ENCODE data around the gene ITGA6.

Gene ITGA6

GRCh38 chr2:172427256-172427989, at the start of gene ITGA6:
Gene ITGA6 (plus strand): TSS chr2:172427586.
- peak; percentile 57 to 73 for DNase-seq (ENCODE audit: low read depth in 1 of 2, low spot score in 1 of 2)

DNA sequence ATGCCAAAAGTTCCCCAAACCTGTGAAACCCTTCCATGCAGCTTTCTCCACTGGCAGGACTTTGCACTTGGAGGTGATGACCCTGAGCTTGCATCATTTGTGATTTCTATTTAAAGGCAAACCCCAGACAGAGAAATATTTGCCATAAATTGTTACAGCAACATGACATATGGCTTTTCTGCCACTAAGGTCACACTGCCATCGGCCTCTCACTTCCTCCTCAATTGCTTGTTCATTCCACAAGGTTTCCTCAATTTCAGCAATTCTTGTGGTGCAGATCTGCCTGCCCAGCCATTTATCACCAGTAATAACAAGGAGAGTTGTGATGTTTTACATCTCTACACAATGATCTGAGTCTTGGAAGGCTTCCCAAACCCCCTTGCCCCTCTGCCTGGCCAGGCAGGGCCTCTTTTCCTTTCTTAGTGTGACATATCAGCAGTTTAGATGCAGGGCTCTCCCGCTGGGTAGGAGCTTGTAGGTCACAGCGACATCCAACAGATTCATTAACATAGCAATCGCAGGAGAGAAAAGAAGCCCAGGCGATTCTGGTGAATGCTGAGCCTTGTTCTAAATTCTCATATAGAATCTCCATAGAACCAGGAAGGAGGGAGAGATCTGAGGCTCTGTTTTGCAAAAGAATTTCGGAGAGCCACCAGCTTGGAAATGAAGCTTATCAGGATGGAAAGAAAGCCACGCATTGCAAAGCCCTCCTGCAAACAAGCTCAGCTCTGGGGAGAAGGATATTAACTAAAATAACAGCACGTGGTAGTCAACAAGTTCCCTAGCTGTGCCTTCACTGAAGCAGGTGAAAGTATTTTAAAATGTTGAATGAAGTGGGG, 46.7 kb upstream of the ITGA6 start:
- no peak for DNase-seq (ENCODE audit: low read depth in 1 of 2, low spot score in 1 of 2)

DNA sequence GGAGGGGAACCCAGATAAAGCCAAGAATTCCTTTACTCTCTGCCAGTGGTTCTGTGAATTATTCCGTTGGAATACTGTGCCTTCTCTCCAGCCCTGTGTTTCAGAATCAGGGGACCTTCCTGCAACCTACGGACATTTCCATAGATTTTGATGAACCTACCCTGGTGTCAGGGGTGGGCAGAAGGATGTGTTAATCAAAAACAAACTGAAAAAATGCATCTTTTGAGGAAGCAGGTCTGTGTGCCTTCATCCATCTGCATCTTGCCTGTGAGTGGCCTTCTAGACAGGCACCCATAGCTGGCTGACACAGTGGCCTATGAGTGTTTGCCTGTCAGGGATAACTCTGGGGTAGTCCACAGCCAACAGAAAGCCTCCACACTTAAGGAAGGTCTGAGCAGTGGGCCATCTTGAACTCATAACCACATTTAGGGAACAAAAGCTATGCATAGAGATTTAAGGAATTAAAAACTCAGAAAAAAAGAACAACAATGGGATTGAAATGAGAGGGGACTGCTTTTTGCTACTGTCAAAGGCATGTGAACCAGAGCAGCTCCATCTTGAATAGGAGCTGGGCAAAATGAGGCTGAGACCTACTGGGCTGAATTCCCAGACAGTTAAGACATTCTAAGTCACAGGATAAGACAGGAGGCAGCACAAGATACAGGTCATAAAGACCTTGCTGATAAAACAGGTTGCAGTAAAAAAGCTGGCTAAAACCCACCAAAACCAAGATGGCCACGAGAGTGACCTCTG, 45.9 kb upstream of the ITGA6 start:
- DNase-seq (ENCODE audit: low read depth in 1 of 2, low spot score in 1 of 2) = no peak

DNA sequence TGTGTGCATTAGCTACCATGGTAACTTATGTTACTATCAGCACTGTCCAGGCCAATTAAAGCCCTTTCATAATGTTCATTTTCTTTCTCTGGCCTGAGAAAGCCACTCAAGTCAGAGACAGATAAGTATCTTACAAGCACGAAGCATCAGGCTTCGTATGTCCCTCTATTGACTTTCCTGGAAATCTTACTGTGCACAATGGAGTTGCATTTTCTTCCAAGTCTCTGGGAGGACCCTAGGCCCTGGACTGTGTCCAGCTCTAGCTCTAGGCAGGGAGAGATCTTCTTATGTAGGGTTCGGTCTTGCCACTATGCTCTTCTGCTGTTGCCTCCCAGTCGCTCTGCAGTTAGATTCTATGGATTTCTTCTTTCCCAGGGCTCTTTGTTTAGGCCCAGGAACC, 40.0 kb upstream of the ITGA6 start:
- no peak for DNase-seq (ENCODE audit: low read depth in 1 of 2, low spot score in 1 of 2)

- DNase-seq (ENCODE audit: low read depth in 1 of 2, low spot score in 1 of 2) = no peak
These were observed 37.6 kb upstream of the ITGA6 start for GRCh38 chr2:172389685-172390339.

DNA sequence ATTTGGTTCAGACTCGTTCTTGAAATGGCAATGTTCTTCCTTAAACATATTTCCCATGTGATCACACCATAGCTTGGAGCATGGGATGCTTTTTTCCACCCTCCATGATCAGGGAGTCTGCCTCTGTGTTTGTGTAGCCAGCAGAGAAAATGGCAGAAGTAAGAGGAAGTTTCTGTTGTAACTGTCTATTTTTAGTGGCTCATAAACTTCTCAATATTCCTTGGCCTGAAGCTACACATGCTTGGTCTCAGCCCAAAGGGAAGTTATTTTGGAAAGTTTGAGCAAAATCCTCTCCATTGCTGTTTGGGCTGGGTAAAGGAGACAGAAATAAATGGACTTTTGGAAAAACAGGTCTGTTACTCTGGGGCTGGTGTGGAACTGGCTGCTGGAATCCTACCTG, 33.4 kb upstream of the ITGA6 start:
- no peak for DNase-seq (ENCODE audit: low read depth in 1 of 2, low spot score in 1 of 2)

- no peak for DNase-seq (ENCODE audit: low read depth in 1 of 2, low spot score in 1 of 2)
These were observed 31.9 kb upstream of the ITGA6 start for GRCh38 chr2:172395503-172395902.

- DNase-seq (ENCODE audit: low read depth in 1 of 2, low spot score in 1 of 2) = no peak
These were observed 30.1 kb upstream of the ITGA6 start for GRCh38 chr2:172397148-172397834.

GRCh38 chr2:172398440-172398839, 28.9 kb upstream of the ITGA6 start:
- no peak for DNase-seq (ENCODE audit: low read depth in 1 of 2, low spot score in 1 of 2)

DNA sequence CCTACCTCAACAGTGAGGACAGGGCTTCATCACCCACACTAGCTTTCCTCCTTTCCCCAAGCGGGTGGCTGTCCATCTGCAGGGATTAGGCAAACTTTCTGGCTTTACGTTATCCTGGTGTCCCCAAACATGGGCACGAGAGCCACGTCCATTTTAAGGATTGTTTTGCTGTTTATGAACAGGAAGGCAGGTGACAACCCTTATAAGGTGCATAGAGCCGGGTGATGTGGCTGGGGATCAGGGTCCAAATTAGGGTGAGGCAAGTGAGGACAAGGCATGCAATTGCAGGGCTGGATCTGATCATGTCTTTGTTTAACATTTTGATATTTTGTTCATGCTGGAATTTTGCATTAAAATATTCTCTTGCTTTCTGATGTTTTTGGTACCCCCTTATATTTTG, 27.6 kb upstream of the ITGA6 start:
- DNase-seq (ENCODE audit: low read depth in 1 of 2, low spot score in 1 of 2) = no peak

DNA sequence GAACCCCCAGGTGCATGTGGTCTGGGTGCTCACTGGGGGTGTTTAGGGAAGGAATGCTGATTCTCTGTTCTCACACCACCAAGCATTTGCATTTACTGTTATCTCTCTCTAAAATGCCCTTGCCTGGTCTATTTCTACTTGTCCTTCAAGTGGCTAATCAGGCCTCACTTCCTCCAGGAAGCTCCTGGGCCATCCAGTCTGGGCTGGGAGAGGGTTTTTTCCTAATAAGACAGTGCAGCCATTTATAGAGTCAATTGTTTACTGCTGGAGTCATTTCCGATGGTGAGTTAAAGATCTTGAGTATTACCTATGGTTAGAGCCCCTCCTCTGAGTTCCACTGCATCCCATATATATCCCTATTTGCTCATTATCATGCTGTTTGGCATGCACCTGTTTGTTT, 25.2 kb upstream of the ITGA6 start:
- no peak for DNase-seq (ENCODE audit: low read depth in 1 of 2, low spot score in 1 of 2)

- DNase-seq (ENCODE audit: low read depth in 1 of 2, low spot score in 1 of 2) = no peak
These were observed 24.0 kb upstream of the ITGA6 start for GRCh38 chr2:172403402-172403801.

DNA sequence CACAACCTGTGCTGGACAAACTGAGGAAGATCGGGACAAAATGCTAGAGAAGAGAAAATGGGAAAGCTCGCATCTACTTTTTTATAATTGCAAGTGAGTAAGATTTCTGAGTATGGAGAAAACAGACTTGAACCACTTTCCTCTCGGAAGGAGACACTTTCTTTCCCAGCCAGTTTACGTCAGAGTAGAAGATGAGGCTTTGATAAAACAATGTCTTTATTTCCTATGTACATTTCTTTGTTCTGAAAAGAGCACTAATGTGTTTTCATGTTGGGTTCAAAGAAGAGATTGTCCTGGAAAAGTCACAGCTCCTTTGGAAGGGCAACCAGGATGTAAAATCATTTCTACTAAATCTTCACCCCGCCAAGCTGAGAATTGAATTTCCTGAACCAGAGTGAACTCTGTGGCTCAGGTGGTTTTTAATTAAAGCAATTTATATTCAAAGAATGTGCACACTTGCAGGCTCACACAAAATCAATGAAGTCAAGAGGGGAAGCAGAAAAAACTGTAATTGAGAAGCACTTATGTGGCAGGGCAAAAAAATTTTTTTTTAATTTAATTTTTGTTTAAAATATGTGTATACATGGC, 23.4 kb upstream of the ITGA6 start:
- no peak for DNase-seq (ENCODE audit: low read depth in 1 of 2, low spot score in 1 of 2)

GRCh38 chr2:172404824-172405223, 22.6 kb upstream of the ITGA6 start:
- DNase-seq (ENCODE audit: low read depth in 1 of 2, low spot score in 1 of 2) = no peak

GRCh38 chr2:172405673-172406072, 21.7 kb upstream of the ITGA6 start:
- DNase-seq (ENCODE audit: low read depth in 1 of 2, low spot score in 1 of 2) = no peak

DNA sequence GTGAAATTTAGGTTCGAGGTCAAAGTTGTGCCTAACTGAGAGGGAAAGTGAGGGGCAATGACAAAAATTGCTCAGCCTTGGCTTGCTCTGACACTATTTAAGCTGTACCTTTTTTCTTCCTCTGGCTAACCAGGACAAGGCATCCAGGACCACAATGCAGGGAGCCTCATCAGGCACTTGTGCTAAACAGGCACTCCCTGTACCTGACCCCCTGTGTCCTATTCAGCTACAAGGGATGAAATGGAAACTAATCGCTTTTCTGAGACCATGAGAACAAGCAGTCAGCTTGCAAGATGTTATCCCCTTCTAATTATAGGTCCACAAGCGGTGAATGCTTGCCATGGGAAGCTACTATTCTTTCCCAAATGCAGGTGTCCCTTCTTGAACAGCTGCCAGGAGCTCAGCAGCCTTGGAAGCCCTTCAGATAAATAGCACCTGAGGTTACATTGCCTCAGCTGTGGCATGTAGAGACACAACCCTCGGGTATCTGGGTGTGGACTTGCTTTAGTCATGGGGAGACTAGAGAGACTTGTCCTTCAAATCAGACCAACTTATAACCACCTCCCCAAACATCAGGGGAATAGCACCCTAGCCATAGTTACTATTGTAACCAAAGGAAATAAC, 19.1 kb upstream of the ITGA6 start:
- no peak for DNase-seq (ENCODE audit: low read depth in 1 of 2, low spot score in 1 of 2)

GRCh38 chr2:172409042-172409441, 18.3 kb upstream of the ITGA6 start:
- DNase-seq (ENCODE audit: low read depth in 1 of 2, low spot score in 1 of 2) = no peak

- DNase-seq (ENCODE audit: low read depth in 1 of 2, low spot score in 1 of 2) = no peak
These were observed 14.3 kb upstream of the ITGA6 start for GRCh38 chr2:172412984-172413492.

DNA sequence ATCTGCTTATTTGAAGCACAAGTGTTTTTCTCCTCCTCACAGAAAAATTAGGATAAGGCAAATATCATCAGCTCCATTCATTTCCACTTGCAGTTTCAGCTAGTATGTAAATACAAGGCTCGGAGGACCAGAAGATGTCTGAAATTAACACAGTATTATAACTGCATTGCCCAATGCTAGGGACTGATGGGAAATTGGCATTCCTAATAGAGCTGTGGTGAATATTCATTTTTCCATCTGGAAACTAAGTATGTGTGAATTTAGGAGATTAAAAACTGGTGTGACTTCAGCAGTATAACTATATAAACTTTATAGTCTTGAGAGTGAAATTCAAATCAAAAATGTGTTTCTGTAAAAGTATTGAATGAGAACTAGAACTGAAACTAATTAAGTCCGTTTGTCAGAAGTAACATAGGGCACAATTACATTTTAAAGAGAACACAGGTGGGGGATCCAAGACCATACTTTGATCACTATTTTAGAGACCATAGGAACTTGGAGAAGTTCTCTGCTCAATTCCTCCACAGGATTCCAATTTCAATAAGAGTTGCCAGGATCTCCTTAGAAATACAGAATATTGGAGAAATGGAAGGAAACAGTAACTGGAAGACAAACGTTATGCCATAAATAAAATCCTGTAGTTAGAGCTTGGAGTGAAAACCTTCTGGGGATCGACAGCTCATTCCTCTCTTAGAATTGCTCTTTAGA, 12.1 kb upstream of the ITGA6 start:
- DNase-seq (ENCODE audit: low read depth in 1 of 2, low spot score in 1 of 2) = no peak
